ENCODE measurements around the gene KIF21A.
"Not testable (repeated sequence)": the region's sequence is repeated elsewhere in the genome, so short reads cannot be mapped to it uniquely, and the experiment has no call there.

KIF21A gene

GRCh38 chr12:39332661-39333175 is 110.2 kb downstream of the KIF21A start:
- no peak for DNase-seq

DNA sequence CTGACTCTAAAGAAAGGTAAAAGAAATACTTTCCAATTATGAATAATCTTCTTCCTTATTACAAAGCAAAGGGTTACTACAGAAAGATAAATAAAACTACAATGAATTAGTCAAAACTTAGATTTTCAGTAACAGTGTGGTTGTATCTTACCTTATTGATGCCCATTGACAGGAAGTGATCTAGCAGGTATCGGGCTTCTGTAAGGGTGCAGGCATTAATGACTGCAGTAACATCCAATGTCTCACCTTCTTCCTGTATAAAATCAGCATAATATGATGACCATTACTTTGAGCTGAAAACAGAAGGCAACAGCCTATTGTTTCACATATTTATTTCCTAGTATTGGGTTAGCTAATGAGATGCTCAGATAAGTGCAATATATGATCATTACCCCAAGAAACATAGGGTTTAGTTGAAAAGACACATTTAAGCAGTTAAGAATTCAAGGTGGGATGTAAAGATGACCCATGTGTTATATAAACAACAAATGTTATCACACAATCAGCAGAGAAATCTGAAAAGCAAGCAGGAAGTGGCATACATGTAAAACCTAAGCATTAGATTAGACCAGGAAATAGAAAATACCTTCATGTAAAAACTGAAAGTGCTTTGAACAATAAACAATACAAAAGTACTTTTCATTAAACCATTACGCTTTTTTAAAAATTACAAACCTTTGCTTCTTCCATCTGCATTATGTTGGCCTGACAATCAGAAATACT is 111.2 kb downstream of the KIF21A start:
- no peak for DNase-seq

GRCh38 chr12:39329876-39330275 is 113.0 kb downstream of the KIF21A start:
- no peak for DNase-seq

- no peak for DNase-seq
Measured at GRCh38 chr12:39329018-39329417, 113.9 kb downstream of the KIF21A start.

GRCh38 chr12:39327965-39328364 is 115.0 kb downstream of the KIF21A start:
- no peak for DNase-seq

DNA sequence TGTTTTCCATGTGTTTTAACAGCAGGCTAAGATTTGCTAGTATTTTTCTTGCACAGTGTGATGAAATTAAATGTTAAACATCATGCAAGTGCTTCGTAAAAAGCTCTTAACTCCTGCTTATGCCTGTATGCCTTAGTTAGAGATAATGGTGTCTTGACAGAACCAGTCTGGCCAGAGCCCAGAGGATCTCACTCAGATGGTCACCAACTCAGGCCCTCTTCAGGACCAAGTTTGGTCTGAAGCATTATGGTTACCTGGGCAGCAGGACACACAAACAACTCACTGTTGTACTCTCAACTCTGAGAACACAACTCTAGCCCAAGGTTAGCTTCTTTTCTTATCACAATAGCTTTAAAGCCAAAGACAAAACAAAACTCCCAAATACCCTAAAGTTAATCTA is 115.4 kb downstream of the KIF21A start:
- DNase-seq, result no peak

DNA sequence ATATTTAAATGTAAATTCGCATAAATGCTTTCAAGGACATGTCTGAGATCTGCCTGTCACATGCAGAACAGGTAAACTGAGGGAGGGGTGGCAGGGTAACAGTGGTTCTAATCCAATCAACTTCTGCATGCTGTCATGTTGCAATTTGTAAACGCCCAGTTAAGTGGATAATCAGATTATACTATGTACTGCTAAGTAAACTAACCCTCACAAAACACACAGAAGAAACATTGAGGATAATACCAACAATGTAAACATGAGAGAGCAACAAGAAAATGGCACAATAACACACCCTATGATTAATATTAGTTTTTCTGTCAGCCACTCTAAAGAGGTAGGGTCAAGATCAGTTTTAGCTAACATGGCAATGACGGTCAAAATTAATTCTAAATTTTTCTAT is 123.7 kb downstream of the KIF21A start:
- no peak for DNase-seq

DNA sequence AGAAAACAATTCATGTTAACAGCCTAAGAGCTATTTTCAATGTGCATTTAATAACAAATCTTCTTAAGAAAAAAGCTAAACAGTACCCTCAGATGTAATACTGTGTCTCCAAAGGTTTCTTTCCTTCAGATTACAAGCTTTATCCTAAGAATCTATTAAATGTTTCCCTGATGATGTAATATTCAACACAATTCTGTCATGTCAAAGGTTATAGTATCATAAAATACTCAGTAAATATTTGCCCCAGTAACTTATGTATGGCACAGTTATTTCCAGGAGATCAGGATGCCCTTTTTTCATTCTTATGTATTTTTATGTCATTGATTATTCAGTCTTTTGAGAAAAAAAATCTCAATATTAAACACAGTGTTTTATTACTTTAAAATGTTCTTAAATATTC is 128.4 kb downstream of the KIF21A start:
- no peak for DNase-seq

GRCh38 chr12:39309516-39309915 is 133.4 kb downstream of the KIF21A start:
- DNase-seq, result no peak

DNA sequence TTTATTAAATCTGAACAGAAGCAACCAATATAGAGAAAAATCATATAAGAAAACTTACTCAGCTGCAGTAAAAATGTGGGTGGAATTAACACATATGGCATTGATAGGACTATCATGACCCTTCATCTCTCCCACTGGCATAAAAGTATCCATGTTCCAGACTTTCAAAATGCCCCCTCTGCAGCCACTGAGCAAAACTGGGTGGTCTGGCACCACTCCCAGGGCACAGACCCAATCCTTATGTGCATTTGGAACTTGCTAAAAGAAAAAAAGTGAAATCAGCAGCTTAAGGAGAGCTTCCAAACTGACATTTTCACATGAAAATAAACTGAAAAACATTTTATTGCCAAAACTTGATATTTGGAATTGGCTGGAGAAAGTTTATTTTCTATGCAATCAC is 141.5 kb downstream of the KIF21A start:
- no peak for DNase-seq

DNA sequence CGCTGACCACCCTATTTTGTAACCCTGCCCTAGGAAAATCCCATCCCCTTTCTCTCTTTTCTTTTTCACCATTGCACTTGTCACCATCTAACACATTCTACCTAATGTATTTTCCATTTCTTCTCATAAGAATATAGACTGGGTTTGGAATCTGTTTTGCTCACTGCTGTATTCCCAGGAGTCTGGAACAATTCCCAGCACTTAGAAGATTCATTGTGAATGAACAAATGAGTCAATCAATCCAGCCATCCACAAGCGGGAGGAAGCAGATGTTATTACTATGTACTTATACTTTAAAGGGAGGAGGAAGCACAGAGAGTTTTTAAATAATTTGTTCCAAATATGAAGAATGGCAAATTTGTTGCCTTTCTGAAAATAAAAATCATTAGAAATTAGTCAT is 142.1 kb downstream of the KIF21A start:
- no peak for DNase-seq

GRCh38 chr12:39297891-39298290 is 145.0 kb downstream of the KIF21A start:
- no peak for DNase-seq

DNA sequence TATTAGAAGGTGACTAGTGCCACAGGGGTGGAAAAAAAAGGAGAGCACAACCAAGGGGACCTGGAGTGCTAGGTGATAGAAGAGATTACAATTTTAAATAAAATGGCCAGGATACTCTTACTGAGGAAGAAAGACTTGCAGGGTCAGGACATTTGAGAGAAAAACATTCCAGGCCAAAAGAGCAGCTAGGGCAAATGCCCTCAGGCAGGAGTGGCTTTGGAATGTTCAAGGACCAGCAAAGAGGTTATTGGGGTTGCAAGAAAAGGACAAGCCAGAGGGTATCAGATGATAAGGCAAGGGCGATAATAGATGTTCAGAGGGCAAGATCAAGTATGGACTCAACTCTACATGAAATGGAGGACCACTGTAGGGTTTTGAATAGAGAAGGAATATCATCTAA is 146.4 kb downstream of the KIF21A start:
- DNase-seq, result no peak

DNA sequence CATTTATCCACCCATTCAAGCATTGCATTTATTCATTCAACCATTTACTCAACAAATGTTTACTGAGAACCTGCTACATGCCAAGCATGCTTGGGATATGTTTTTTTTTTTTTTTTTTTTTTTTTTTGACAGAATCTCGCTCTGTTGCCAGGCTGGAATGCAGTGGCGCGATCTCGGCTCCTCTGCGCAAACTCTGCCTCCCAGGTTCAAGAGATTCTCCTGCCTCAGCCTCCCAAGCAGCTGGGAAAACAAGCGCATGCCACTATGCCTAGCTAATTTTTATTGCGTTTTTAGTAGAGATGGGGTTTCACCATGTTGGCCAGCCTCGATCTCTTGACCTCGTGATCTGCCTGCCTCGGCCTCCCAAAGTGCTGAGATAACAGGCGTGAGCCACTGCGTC is 147.3 kb downstream of the KIF21A start:
- DNase-seq, result not testable (repeated sequence)

DNA sequence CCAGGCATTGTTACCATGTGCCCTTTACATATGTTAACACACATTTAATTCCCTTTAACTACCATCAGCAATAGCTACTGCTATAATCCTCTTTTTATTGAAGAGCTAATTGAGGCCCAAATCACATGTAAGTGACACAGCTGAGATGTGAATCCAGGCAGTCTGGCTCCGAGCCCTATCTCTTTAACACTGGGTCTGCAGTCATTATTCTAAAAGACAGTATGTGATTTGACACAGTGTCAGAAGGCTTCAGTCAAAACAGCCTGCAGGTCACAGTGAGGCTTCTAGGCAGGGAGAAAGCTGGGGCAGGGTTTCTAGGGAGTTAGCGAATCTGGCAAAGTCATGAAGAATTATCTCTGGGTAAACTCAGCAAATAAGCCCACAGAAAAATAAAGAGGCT is 148.2 kb downstream of the KIF21A start:
- DNase-seq, result no peak

GRCh38 chr12:39292125-39292630 is 150.7 kb downstream of the KIF21A start:
- no peak for DNase-seq

GRCh38 chr12:39287817-39288216 is 155.1 kb downstream of the KIF21A start:
- no peak for DNase-seq

GRCh38 chr12:39287409-39287808 is 155.5 kb downstream of the KIF21A start:
- no peak for DNase-seq

GRCh38 chr12:39278426-39278825 is 164.5 kb downstream of the KIF21A start:
- no peak for DNase-seq

- no peak for DNase-seq
Measured at GRCh38 chr12:39277416-39277815, 165.5 kb downstream of the KIF21A start.

- DNase-seq, result no peak
Measured at GRCh38 chr12:39275846-39276245, 167.1 kb downstream of the KIF21A start.

DNA sequence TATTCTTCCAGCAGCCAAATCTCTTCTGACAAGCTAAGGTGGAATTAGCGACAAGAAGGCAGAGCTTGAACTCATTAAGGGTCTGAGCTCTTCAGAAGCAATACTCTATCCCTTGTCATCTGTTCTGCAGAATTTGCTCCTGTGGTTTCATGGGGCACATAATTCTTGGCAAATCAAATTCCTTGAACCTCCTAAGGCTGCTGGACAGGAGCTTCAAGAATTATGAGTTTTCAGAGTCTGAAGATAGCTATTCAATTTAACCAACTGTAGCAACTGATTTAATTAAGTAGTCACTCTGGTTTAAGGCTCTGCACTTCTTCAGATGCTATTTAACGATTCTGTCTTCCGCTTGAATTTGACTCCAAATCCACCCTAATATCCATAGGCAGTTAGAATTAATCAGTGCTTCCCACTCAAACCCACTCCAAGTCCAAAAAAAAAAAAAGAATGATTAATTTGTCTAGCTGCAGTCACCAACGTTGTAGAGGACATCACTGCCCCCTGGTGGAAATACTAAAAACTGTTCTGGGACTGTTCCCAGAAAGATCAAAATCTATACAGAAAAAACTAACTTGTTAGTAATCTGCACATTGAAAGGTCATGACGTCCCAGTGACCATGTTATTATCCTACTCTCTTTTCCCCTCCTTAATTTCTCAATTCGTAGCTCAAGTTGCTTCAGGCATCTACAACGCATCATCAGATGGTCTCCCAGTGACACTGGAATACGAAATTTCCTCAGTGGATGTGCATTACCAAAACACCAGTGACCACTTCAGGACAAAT is 169.9 kb downstream of the KIF21A start:
- DNase-seq, result no peak

DNA sequence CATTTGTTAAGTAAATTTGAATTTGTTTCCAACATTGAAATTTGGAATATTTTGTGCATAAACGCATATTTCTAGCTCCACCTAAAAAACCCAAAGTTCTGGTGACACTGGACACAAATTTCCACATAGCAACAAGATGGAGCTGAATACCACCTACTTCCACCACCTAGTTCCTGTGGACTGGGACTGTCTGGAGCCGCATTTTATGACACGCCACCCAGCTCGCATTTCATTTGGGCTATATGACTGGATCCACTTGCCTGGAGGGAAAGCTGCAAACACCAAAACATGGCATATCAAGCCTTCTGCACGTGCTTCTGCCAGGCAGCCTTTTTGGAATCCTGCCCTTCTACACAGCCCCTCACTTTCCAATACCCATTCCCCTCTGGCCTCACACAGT is 173.4 kb downstream of the KIF21A start:
- no peak for DNase-seq

DNA sequence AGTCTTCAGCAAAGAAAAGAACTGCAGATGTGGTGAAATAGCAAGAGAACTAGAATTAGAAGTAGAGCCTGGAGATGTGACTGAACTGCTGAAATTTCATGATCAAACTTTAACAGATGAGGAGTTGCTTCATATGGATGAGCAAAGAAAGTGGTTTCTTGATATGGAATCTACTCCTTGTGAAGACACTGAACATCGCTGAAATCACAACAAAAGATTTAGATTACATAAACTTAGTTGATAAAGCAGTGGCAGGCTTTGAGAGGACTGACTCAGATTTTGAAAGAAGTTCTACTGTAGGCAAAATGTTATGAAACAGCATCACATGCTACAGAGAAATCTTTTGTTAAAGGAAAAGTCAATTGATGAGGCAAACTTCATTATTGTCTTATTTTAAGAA is 175.0 kb downstream of the KIF21A start:
- no peak for DNase-seq
